ENCODE data around the gene NKD1. TPM values are rescaled to one million over a fixed set of nuclear protein-coding genes. Genes with fewer than 3 reads are reported as not detected.
"Not testable (repeated sequence)": the region's sequence is repeated elsewhere in the genome, so short reads cannot be mapped to it uniquely, and the experiment has no call there.

Gene NKD1
- total and polyA plus RNA-seq, 2 experiments from 2014 or later: 0.86 to 1.4 TPM

GRCh38 chr16:50573947-50574744, 25.9 kb downstream of the NKD1 start:
- DNase-seq (ENCODE audit: low read depth in 1 of 2, low spot score in 1 of 2): peak in 1 of 2 donors; percentile 10
- no peak for TF ChIP-seq CTCF (IDR thresholded peaks at IDR 0.05; ENCODE audit: low read depth, low read length)
- no peaks in the 10 kb centered on the region for H3K4me1 ChIP-seq (ENCODE audit: low read depth)
- no peak overlapping the region for H3K27ac ChIP-seq
- no peaks in the 10 kb centered on the region for H3K9me3 ChIP-seq (ENCODE audit: low read depth)
- H3K36me3 ChIP-seq: no peaks in the 10 kb centered on the region
- no peak overlapping the region for H3K4me3 ChIP-seq
- peaks cover 3% of the 10 kb centered on the region for H3K27me3 ChIP-seq

- no peak overlapping the region for H3K4me3 ChIP-seq
Measured at GRCh38 chr16:50574745-50575136, 26.5 kb downstream of the NKD1 start.

GRCh38 chr16:50575743-50576142, 27.5 kb downstream of the NKD1 start:
- TF ChIP-seq CTCF (IDR thresholded peaks at IDR 0.05; ENCODE audit: low read depth, low read length): no peak
- Histone ChIP-seq H3K27me3 (peaks cover 3% of the 10 kb centered on the region), H3K4me3 (no peak overlapping the region), H3K4me1 (ENCODE audit: low read depth) (no peaks in the 10 kb centered on the region), H3K36me3 (no peaks in the 10 kb centered on the region), H3K9me3 (ENCODE audit: low read depth) (no peaks in the 10 kb centered on the region), H3K27ac (no peak overlapping the region)
- no peak for DNase-seq (ENCODE audit: low read depth in 1 of 2, low spot score in 1 of 2)

More at GRCh38 chr16:50574745-50575136, 26.5 kb downstream of the NKD1 start:
- no peaks in the 10 kb centered on the region for H3K9me3 ChIP-seq (ENCODE audit: low read depth)
- no peaks in the 10 kb centered on the region for H3K4me1 ChIP-seq (ENCODE audit: low read depth)
- no peaks in the 10 kb centered on the region for H3K36me3 ChIP-seq
- H3K27me3 ChIP-seq: peaks cover 3% of the 10 kb centered on the region
- no peak overlapping the region for H3K27ac ChIP-seq
- no peak for DNase-seq (ENCODE audit: low read depth in 1 of 2, low spot score in 1 of 2)
- TF ChIP-seq CTCF (IDR thresholded peaks at IDR 0.05; ENCODE audit: low read depth, low read length): no peak

GRCh38 chr16:50576403-50577113, 28.4 kb downstream of the NKD1 start:
- Histone ChIP-seq H3K9me3 (ENCODE audit: low read depth) (no peaks in the 10 kb centered on the region), H3K36me3 (no peaks in the 10 kb centered on the region), H3K4me3 (no peak overlapping the region), H3K27me3 (peaks cover 3% of the 10 kb centered on the region), H3K4me1 (ENCODE audit: low read depth) (no peaks in the 10 kb centered on the region), H3K27ac (no peak overlapping the region)
- DNase-seq (ENCODE audit: low read depth in 1 of 2, low spot score in 1 of 2): no peak
- TF ChIP-seq CTCF (IDR thresholded peaks at IDR 0.05; ENCODE audit: low read depth, low read length): no peak

GRCh38 chr16:50578137-50578536, 29.9 kb downstream of the NKD1 start:
- Histone ChIP-seq H3K9me3 (ENCODE audit: low read depth) (no peaks in the 10 kb centered on the region), H3K27ac (no peak overlapping the region), H3K4me3 (no peak overlapping the region), H3K4me1 (ENCODE audit: low read depth) (no peaks in the 10 kb centered on the region), H3K27me3 (no peaks in the 10 kb centered on the region), H3K36me3 (no peaks in the 10 kb centered on the region)
- TF ChIP-seq CTCF (IDR thresholded peaks at IDR 0.05; ENCODE audit: low read depth, low read length): no peak
- DNase-seq (ENCODE audit: low read depth in 1 of 2, low spot score in 1 of 2): no peak

- H3K27me3 ChIP-seq; H3K4me3 ChIP-seq; H3K4me1 ChIP-seq (ENCODE audit: low read depth); H3K36me3 ChIP-seq; H3K27ac ChIP-seq; H3K9me3 ChIP-seq (ENCODE audit: low read depth); DNase-seq (ENCODE audit: low read depth in 1 of 2, low spot score in 1 of 2): not testable (repeated sequence)
Measured at GRCh38 chr16:50579373-50579772, 31.2 kb downstream of the NKD1 start.
